Measurements from ENCODE around the gene PLA2G5.

DNA sequence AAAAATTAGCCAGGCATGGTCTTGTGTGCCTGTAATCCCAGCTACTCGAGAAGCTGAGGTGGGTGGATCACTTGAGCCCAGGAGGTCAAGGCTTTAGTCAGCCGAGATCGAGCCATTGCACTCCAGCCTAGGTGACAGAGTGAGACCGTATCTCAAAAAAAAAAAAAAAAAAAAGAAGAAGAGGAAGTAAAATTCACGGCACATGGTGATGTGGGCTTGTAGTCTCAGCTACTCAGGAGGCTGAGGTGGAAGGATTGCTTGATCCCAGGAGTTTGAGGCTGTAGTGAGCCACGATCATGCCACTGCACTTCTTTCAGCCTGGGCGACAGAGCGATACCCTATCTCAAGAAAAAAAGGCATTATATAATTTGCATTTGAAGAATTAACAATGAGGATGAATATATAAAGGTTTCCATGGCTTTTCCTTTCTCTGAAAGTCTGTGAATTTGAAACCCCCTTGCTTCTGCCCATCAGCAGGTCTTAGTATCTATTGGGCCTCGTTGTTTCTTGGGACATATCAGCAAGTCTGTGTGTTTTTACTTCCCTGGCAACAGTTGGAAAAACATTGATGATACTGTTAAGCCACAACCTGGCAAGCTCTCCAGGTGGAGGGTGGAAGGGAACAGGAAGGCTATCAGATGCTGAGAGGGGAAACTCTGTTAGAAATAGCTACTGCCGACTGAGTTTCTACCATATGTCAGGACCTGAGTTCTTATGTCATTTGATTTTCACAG, 53.9 kb downstream of the PLA2G5 start:
- TF ChIP-seq GATA2 (IDR thresholded peaks at IDR 0.05; ENCODE audit: low read depth, low read length) (no peak), GATA3 (IDR thresholded peaks at IDR 0.05; ENCODE audit: low read depth, low read length) (no peak)
